ENCODE measurements around the gene CINP. TPM values are rescaled to one million over a fixed set of nuclear protein-coding genes. Genes with fewer than 3 reads are reported as not detected.
"Not testable (repeated sequence)": the region's sequence is repeated elsewhere in the genome, so short reads cannot be mapped to it uniquely, and the experiment has no call there.

The CINP gene
- total RNA-seq, 1 donor from 2014 or later: 19.0 TPM

- no peak for DNase-seq (ENCODE audit: low spot score)
These were observed 41.8 kb downstream of the CINP start for GRCh38 chr14:102320671-102321455.

GRCh38 chr14:102320033-102320660, 42.5 kb downstream of the CINP start:
- peak; percentile 47 for DNase-seq (ENCODE audit: low spot score)

- DNase-seq (ENCODE audit: low spot score): peak; percentile 93
These were observed 43.2 kb downstream of the CINP start, which contains the start of gene ZNF839 for GRCh38 chr14:102319351-102320032. TSS of gene ZNF839 (plus strand) at chr14:102319746. CDS start at chr14:102319766, 20 bp downstream.

GRCh38 chr14:102318781-102319276, 43.9 kb downstream of the CINP start:
- DNase-seq (ENCODE audit: low spot score): no peak

- peak; percentile 16 for DNase-seq (ENCODE audit: low spot score)
These were observed 45.0 kb downstream of the CINP start for GRCh38 chr14:102317564-102318248.

GRCh38 chr14:102316743-102317563, 45.7 kb downstream of the CINP start:
- DNase-seq (ENCODE audit: low spot score): peak; percentile 95

- DNase-seq (ENCODE audit: low spot score): no peak
These were observed 46.4 kb downstream of the CINP start for GRCh38 chr14:102316338-102316742.

- DNase-seq (ENCODE audit: low spot score): no peak
These were observed 47.6 kb downstream of the CINP start for GRCh38 chr14:102315121-102315520.

GRCh38 chr14:102314242-102315011, 48.3 kb downstream of the CINP start:
- peak; percentile 85 for DNase-seq (ENCODE audit: low spot score)

- peak; percentile 98 for DNase-seq (ENCODE audit: low spot score)
These were observed 57.8 kb downstream of the CINP start, which contains the start of gene MOK for GRCh38 chr14:102304611-102305506. TSS of gene MOK (minus strand) at chr14:102305164. CDS start at chr14:102304968, 196 bp downstream.

- DNase-seq (ENCODE audit: low spot score): no peak
These were observed 59.0 kb downstream of the CINP start for GRCh38 chr14:102303664-102304063.

GRCh38 chr14:102298303-102299070, 64.2 kb downstream of the CINP start:
- DNase-seq (ENCODE audit: low spot score): not testable (repeated sequence)

Other genes starting within 250 kb of the CINP start
- gene WDR20, start 223.0 kb downstream of the CINP start, total RNA-seq (ENCODE audit: insufficient read depth, low replicate concordance): 33.9 TPM
- 13.0 TPM for gene MOK, start 57.7 kb downstream of the CINP start, total RNA-seq (ENCODE audit: insufficient read depth, low replicate concordance)
- gene ZNF839, start 43.1 kb downstream of the CINP start, total RNA-seq (ENCODE audit: insufficient read depth, low replicate concordance): 13.0 TPM
- 7.2 TPM for gene TECPR2, start 51 bp upstream of the CINP start, total RNA-seq (ENCODE audit: insufficient read depth, low replicate concordance)
- 11.1 TPM for gene ANKRD9, start 146.9 kb upstream of the CINP start, total RNA-seq (ENCODE audit: insufficient read depth, low replicate concordance)
- gene RCOR1, start 229.8 kb upstream of the CINP start, total RNA-seq (ENCODE audit: insufficient read depth, low replicate concordance): 10.4 TPM

Measured in umbilical cord (tissue), 2 donors.